Stimulated activated effector memory CD8-positive, alpha-beta T cell treated with anti-CD3 and anti-CD28 coated beads, Interleukin-12 subunit alpha, Interleukin-12 subunit beta, amount 100 ng/mL, for 72 hours (primary cell): ENCODE data around the gene ACOT9.
"Not testable (repeated sequence)": the region's sequence is repeated elsewhere in the genome, so short reads cannot be mapped to it uniquely, and the experiment has no call there.

ENCODE experiments used
- ATAC-seq: fragments of 150-1000 bp; cut with Tn5 transposase; 2 replicates; pipeline ENCODE4 v1.10.0; 2021
- DNase-seq, 2 donors: peaks; one replicate each; pipeline ENCODE4 v3.0.0; 2021 to 2022; ENCODE audit warnings: low spot score in 2 of 2
- H3K27ac Mint-ChIP-seq: one replicate; pipeline ENCODE4 v1.8.0; 2022; ENCODE audit warnings: mild to moderate bottlenecking, mixed read lengths
- H3K36me3 Mint-ChIP-seq: one replicate; pipeline ENCODE4 v1.8.0; 2022; ENCODE audit warnings: mild to moderate bottlenecking, mixed read lengths
- H3K4me1 Mint-ChIP-seq: one replicate; pipeline ENCODE4 v1.8.0; 2022; ENCODE audit warnings: mixed read lengths
- H3K4me3 Mint-ChIP-seq: one replicate; pipeline ENCODE4 v1.8.0; 2022; ENCODE audit warnings: mild to moderate bottlenecking, mixed read lengths
- H3K9me3 Mint-ChIP-seq: one replicate; pipeline ENCODE4 v1.8.0; 2022; ENCODE audit warnings: mixed read lengths

ACOT9 gene

GRCh38 chrX:23776363-23776762 is 33.3 kb upstream of the ACOT9 start:
- no peak for ATAC-seq
- no peaks in the 10 kb centered on the region for H3K36me3 Mint-ChIP-seq
- H3K4me3 Mint-ChIP-seq = no peak overlapping the region
- H3K27ac Mint-ChIP-seq = no peak overlapping the region
- H3K4me1 Mint-ChIP-seq = peaks cover 7% of the 10 kb centered on the region
- H3K9me3 Mint-ChIP-seq = no peaks in the 10 kb centered on the region
- no peak for DNase-seq

- H3K4me1 Mint-ChIP-seq = no peaks in the 10 kb centered on the region
- H3K36me3 Mint-ChIP-seq = no peaks in the 10 kb centered on the region
- no peaks in the 10 kb centered on the region for H3K9me3 Mint-ChIP-seq
- DNase-seq (no peak), ATAC-seq (peak; percentile 81)
- H3K4me3 Mint-ChIP-seq = peak overlapping the region; percentile 46
- peak overlapping the region; percentile 90 for H3K27ac Mint-ChIP-seq
Observed at GRCh38 chrX:23773601-23774175, 30.6 kb upstream of the ACOT9 start.

- not testable (repeated sequence) for H3K4me3 Mint-ChIP-seq, H3K27ac Mint-ChIP-seq, ATAC-seq, H3K4me1 Mint-ChIP-seq, H3K9me3 Mint-ChIP-seq, DNase-seq, H3K36me3 Mint-ChIP-seq
Observed at GRCh38 chrX:23771086-23771485, 28.0 kb upstream of the ACOT9 start.

DNA sequence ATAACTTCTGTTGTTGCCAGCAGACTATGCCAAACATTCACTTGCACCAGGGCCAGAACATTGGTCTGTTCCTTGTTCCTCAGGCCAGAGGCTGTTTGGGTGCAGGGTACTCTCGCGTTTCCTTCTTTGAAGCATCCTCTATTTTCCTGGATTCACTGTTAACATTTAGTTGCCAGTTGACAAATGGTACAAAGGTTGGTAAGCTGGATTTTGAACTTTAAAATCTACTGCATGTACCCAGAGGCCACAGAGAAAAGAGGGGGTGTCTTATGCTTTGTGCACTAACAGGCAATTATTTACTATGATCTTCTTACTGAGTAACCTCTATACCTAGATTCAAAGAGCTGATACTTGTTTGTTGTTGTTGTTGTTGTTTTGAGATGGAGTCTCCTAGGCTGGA is 27.1 kb upstream of the ACOT9 start:
- Mint-ChIP-seq H3K4me3 (no peak overlapping the region), H3K36me3 (no peaks in the 10 kb centered on the region), H3K9me3 (no peaks in the 10 kb centered on the region), H3K4me1 (peaks cover 6% of the 10 kb centered on the region), H3K27ac (no peak overlapping the region)
- ATAC-seq (no peak), DNase-seq (no peak)

GRCh38 chrX:23766650-23767551 is 23.8 kb upstream of the ACOT9 start:
- ATAC-seq = peak; percentile 90
- peak overlapping the region; percentile 67 for H3K4me3 Mint-ChIP-seq
- peak overlapping the region; percentile 40 for H3K27ac Mint-ChIP-seq
- peaks cover 6% of the 10 kb centered on the region for H3K4me1 Mint-ChIP-seq
- H3K36me3 Mint-ChIP-seq = no peaks in the 10 kb centered on the region
- H3K9me3 Mint-ChIP-seq = no peaks in the 10 kb centered on the region
- no peak for DNase-seq

DNA sequence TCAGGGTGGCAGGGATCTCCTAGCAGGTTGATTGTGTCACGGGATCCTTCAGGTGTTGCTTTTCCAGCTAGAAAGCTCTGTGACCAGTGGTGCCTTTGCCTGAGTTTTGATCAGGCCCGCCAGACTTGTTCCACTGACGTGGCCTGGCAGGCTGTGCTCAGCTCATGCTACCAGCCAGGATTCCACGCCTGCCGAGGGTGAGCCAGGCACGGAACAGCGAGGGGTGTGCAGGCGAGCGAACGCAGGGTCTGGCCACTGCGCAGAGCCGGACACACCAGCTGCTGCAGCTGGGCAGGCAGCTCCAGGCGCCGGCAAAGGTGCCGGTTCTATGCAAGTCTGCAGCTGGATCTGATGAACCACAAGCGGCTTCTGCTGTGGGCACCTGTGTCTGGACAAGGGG is 22.8 kb upstream of the ACOT9 start:
- no peak overlapping the region for H3K27ac Mint-ChIP-seq
- DNase-seq = no peak
- no peak for ATAC-seq
- H3K4me3 Mint-ChIP-seq = peak overlapping the region; percentile 67
- H3K4me1 Mint-ChIP-seq = peaks cover 6% of the 10 kb centered on the region
- H3K9me3 Mint-ChIP-seq = no peaks in the 10 kb centered on the region
- H3K36me3 Mint-ChIP-seq = no peaks in the 10 kb centered on the region

DNA sequence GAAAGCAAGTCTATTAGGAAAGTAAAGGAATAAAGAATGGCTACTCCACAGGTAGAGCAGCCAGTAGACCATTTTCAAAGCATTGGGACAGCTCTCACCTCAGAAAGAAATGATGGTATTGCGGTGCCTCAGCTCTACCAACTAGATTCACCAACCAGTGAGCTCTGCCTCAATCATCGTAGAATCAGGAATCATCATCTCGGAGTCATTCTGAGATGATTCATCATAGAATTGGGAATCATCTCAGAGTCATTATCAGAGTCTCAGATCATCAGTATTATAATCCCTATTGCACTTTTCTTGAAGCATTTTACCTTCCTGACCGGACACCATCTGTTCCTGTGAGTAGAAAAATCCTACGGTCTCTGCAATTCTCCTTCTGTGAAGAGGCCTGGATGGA is 22.4 kb upstream of the ACOT9 start:
- DNase-seq = no peak
- H3K27ac Mint-ChIP-seq = no peak overlapping the region
- no peaks in the 10 kb centered on the region for H3K9me3 Mint-ChIP-seq

DNA sequence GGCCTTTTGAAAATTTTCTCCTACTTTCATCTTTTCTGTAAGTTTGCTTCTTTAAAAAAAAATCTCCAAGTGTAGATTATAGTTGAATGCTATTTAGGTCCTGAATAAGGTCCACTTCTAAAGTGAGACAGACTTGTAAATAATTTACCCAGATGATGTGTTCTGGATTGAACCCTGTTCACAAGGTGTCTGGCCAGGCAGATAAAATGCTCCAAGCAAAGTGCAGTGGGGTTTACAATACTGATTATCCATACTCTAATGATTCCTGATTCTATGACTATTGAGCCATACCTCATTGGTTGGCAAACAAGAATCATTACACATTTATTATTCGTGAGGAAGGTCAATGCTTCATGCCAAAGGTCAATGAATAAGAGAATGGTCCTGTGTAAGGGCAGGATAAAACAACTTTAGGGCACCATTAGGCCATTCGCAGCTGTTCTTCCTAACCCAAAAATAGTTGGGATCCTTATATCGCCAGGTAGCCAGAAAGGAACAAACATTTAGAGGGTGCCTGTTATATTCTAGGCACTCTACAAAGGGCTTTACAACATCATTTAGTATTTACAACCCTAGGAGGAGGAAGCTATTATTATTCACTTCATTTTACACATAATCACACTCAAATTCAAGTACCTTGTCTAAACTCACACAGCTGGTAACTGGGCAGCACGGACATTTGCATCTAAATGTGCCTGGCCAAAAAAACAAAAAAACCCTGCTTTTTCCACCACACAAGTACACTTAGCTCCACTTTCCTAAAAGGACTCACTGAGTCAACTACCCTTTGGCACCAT is 21.3 kb upstream of the ACOT9 start:
- peaks cover 6% of the 10 kb centered on the region for H3K4me1 Mint-ChIP-seq
- no peaks in the 10 kb centered on the region for H3K9me3 Mint-ChIP-seq
- no peak for DNase-seq
- ATAC-seq = no peak
- H3K27ac Mint-ChIP-seq = no peak overlapping the region
- H3K36me3 Mint-ChIP-seq = no peaks in the 10 kb centered on the region
- no peak overlapping the region for H3K4me3 Mint-ChIP-seq

More for the DNA sequence above, 22.4 kb upstream of the ACOT9 start:
- Mint-ChIP-seq H3K4me3 (no peak overlapping the region), H3K36me3 (no peaks in the 10 kb centered on the region), H3K4me1 (peaks cover 6% of the 10 kb centered on the region)
- ATAC-seq = no peak

DNA sequence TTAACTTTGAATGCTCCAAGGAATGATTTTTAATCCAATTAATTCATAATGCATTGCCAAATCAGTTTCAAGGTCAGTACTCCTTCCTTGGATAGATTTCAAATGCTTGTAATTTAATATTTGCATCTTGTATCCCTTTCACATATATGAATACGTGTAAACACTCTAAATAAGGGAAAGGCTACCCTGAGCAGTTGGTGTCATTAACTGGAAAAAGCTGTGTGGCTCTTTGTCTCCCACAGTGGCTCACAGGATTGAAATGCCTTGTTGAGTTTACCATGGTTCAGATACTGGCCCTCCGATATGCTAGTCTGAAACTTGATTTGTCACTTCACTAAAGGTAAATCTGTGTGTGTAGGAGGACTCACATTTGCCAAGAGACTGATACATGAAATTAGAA is 16.7 kb upstream of the ACOT9 start:
- Mint-ChIP-seq H3K27ac (no peak overlapping the region), H3K36me3 (no peaks in the 10 kb centered on the region), H3K4me3 (no peak overlapping the region), H3K4me1 (no peaks in the 10 kb centered on the region), H3K9me3 (no peaks in the 10 kb centered on the region)
- DNase-seq (no peak), ATAC-seq (no peak)

- Mint-ChIP-seq H3K4me3 (no peak overlapping the region), H3K4me1 (no peaks in the 10 kb centered on the region), H3K27ac (no peak overlapping the region), H3K36me3 (no peaks in the 10 kb centered on the region), H3K9me3 (no peaks in the 10 kb centered on the region)
- DNase-seq = peak; percentile 27 to 68
- peak; percentile 77 for ATAC-seq
Observed at GRCh38 chrX:23756165-23756564, 13.1 kb upstream of the ACOT9 start.

DNA sequence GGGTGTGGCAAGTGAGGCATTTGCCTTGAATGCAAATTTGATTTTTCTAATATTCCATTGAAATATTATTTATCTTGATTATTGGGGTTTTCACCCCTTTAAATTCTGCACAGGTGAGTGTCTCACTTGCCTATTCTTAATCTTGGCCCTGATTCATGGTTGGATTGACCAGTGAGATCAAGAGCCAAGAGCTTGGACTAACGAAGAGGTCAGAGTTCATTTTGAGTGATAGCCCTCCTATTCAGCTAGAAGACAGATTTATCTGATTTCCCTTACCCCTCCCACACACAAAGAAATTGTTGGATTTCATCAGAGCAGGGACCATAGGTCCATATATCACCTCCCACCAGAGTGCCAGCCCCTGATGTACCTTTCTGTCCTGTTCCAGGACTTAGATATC is 11.6 kb upstream of the ACOT9 start:
- Mint-ChIP-seq H3K36me3 (no peaks in the 10 kb centered on the region), H3K4me1 (no peaks in the 10 kb centered on the region), H3K9me3 (no peaks in the 10 kb centered on the region), H3K4me3 (no peak overlapping the region), H3K27ac (no peak overlapping the region)
- ATAC-seq (no peak), DNase-seq (no peak)

- DNase-seq = no peak
- Mint-ChIP-seq H3K27ac (no peak overlapping the region), H3K4me1 (no peaks in the 10 kb centered on the region), H3K36me3 (no peaks in the 10 kb centered on the region), H3K4me3 (no peak overlapping the region), H3K9me3 (no peaks in the 10 kb centered on the region)
- ATAC-seq = no peak
Observed at GRCh38 chrX:23752740-23753415, 9.8 kb upstream of the ACOT9 start.

GRCh38 chrX:23749576-23749975 is 6.5 kb upstream of the ACOT9 start:
- H3K4me1 Mint-ChIP-seq = peaks cover 12% of the 10 kb centered on the region
- no peaks in the 10 kb centered on the region for H3K36me3 Mint-ChIP-seq
- ATAC-seq (no peak), DNase-seq (no peak)
- no peak overlapping the region for H3K4me3 Mint-ChIP-seq
- H3K27ac Mint-ChIP-seq = peak overlapping the region; percentile 34
- H3K9me3 Mint-ChIP-seq = no peaks in the 10 kb centered on the region

DNA sequence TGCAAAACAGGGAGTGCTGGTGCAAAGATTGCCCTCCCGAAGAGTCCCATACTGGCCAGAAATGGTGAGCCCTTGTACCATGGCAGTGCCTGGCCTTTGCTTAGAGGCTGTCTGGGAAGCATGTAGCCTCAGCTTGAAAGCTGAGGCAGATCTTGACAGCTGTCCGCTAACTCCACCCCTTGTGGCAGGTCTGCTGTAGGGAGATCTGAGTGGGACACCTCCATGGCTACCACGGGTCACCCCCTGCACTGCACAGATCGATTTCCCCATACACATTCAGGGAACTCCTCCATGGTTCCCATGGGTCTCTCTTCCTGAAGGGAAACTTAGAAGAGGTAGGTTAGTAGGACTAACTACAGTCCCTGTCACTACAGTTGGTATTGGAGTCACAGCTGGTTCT is 6.1 kb upstream of the ACOT9 start:
- Mint-ChIP-seq H3K36me3 (no peaks in the 10 kb centered on the region), H3K4me3 (no peak overlapping the region), H3K4me1 (peaks cover 17% of the 10 kb centered on the region), H3K9me3 (no peaks in the 10 kb centered on the region), H3K27ac (peak overlapping the region; percentile 34)
- DNase-seq (no peak), ATAC-seq (no peak)

DNA sequence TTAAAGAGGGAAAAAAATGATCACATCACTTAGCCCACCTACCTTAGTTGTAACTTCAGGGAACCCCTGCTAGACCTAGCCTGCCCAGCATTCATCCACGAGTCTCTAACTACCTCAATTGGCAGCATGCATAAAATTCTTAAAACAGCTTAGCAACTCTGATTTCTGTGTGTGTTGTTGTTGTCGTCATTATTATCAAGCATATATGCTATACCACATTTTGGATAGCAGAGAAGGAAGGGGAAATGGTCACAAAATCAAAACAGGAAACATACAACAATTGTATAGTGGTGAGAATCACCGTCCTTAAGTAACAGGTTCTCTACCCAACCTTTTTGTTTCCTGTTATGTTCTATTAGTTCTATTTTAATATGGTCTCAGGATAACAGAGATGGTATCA is 2.7 kb upstream of the ACOT9 start:
- Mint-ChIP-seq H3K9me3 (no peaks in the 10 kb centered on the region), H3K36me3 (no peaks in the 10 kb centered on the region), H3K27ac (peak overlapping the region; percentile 70), H3K4me3 (no peak overlapping the region), H3K4me1 (peaks cover 25% of the 10 kb centered on the region)
- ATAC-seq = no peak
- DNase-seq = no peak
